VCaP (cell line): ENCODE measurements around the gene FBN1.

Experiments used
- H3K27ac ChIP-seq: fragments of 450-650 bp; 2 replicates; pipeline ENCODE4 v1.5.1; 2017
- CTCF ChIP-seq: fragments of 450-650 bp; conservative IDR thresholded peaks from 2 replicates; pipeline ENCODE4 v1.5.1; 2017; ENCODE audit warnings: mild to moderate bottlenecking, moderate library complexity

FBN1 gene

GRCh38 chr15:48571510-48571909 is 74.0 kb downstream of the FBN1 start:
- no peak for TF ChIP-seq CTCF
- H3K27ac ChIP-seq: no peak overlapping the region

- TF ChIP-seq CTCF: no peak
- no peak overlapping the region for H3K27ac ChIP-seq
Measured at GRCh38 chr15:48570822-48571221, 74.7 kb downstream of the FBN1 start.

GRCh38 chr15:48569591-48570302 is 75.8 kb downstream of the FBN1 start:
- no peak overlapping the region for H3K27ac ChIP-seq
- no peak for TF ChIP-seq CTCF

- TF ChIP-seq CTCF: no peak
- no peak overlapping the region for H3K27ac ChIP-seq
Measured at GRCh38 chr15:48566668-48567067, 78.8 kb downstream of the FBN1 start.

GRCh38 chr15:48565560-48566482 is 79.7 kb downstream of the FBN1 start:
- no peak overlapping the region for H3K27ac ChIP-seq
- TF ChIP-seq CTCF: no peak

- TF ChIP-seq CTCF: no peak
- H3K27ac ChIP-seq: no peak overlapping the region
Measured at GRCh38 chr15:48564690-48565089, 80.8 kb downstream of the FBN1 start.

GRCh38 chr15:48563934-48564333 is 81.6 kb downstream of the FBN1 start:
- H3K27ac ChIP-seq: no peak overlapping the region
- TF ChIP-seq CTCF: no peak
